Omental fat pad (tissue), 4 donors: Measurements from ENCODE around the gene TGFB2. TPM values are rescaled to one million over a fixed set of nuclear protein-coding genes. Genes with fewer than 3 reads are reported as not detected.
A peak's percentile ranks its signal among the peaks of the same experiment; 100 is the strongest.

Experiments used
- ATAC-seq: fragments of 150-250 bp; one replicate; pipeline ENCODE4 v1.9.1; 2016; ENCODE audit warnings: mild to moderate bottlenecking, moderate library complexity; ENCODE audit not compliant: low FRiP score
- DNase-seq: peaks from one replicate; pipeline ENCODE4 v3.0.0-alpha.2; 2019; ENCODE audit warnings: low spot score
- CTCF ChIP-seq, 3 donors: fragments of 450-650 bp; IDR thresholded peaks; one replicate each; pipeline ENCODE4 v1.5.1; 2016 to 2017; ENCODE audit warnings: antibody characterized with exemption in 3 of 3, mild to moderate bottlenecking in 3 of 3, moderate library complexity in 2 of 3
- total RNA-seq, 4 donors: library from RNA; depleted of rRNA; stranded (reverse); fragments of >200 nt; gene quantifications; one replicate each; pipeline ENCODE4 v1.1.0, GENCODE V29; 2016

The TGFB2 gene
- total RNA-seq, 4 donors from 2014 or later: 3.1 to 9.1 (median 4.1) TPM

GRCh38 chr1:218463194-218464156 is 118.3 kb downstream of the TGFB2 start:
- ATAC-seq: peak; percentile 59
- no peak for TF ChIP-seq CTCF (IDR thresholded peaks at IDR 0.05)
- DNase-seq: peak; percentile 37

- no peak for TF ChIP-seq CTCF (IDR thresholded peaks at IDR 0.05)
- no peak for ATAC-seq
Measured at GRCh38 chr1:218464871-218465270, 119.7 kb downstream of the TGFB2 start.

GRCh38 chr1:218466341-218467010 is 121.3 kb downstream of the TGFB2 start:
- TF ChIP-seq CTCF (IDR thresholded peaks at IDR 0.05): no peak
- no peak for ATAC-seq
- DNase-seq: no peak

More at GRCh38 chr1:218464871-218465270, 119.7 kb downstream of the TGFB2 start:
- DNase-seq: no peak

GRCh38 chr1:218467101-218468072 is 122.3 kb downstream of the TGFB2 start:
- no peak for ATAC-seq
- no peak for TF ChIP-seq CTCF (IDR thresholded peaks at IDR 0.05)
- no peak for DNase-seq

- TF ChIP-seq CTCF (IDR thresholded peaks at IDR 0.05): no peak
- no peak for ATAC-seq
- DNase-seq: no peak
Measured at GRCh38 chr1:218468711-218469110, 123.6 kb downstream of the TGFB2 start.

- no peak for DNase-seq
- no peak for ATAC-seq
- TF ChIP-seq CTCF (IDR thresholded peaks at IDR 0.05): no peak
Measured at GRCh38 chr1:218472885-218473284, 127.7 kb downstream of the TGFB2 start.
